HG03139 (cell line): Measurements from ENCODE around the gene KRT1.

Experiments used
- ATAC-seq: cut with Tn5 transposase; IDR thresholded peaks from one replicate; pipeline ENCODE4 v1.9.1; 2021; ENCODE audit not compliant: unreplicated experiment

Gene KRT1

DNA sequence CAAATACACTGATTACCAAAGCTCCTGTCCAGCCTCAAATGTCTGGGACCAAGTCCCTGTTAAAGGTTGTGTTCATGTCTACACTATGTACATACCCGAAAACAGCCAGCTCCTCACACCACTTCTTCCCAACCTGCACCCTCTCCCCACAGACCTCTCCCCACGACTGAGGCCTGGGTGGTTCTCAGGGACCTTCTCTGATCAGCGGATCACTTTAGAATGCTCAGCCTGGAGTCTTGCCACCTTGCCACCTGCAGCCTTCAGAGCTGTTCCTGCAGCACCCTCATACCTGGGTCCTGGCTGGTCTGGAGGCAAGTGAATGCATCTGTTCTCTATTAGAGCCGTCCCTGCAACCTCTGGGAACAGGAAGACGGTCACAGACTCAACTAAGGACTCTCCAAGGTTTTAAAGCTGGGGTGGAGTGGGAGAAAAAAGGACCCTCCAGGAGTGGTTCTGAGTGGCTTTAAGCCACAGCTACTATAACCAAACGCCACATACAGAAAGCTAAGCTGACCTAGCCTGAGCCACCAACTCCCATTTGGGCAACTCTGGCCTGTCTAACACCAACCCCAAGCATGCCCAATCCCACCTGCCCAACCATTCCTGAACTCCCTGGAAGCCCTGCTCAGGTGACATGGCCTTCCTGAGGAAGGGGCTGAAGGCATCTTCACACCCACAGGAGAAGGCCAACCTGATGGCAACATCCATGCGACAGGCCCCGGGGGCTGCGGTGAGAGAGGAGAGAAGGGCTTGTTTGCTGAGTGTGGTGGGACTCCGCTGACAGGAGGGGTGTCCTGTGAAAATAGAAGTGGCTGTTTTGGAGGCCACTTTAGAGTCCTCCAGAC is 36.8 kb downstream of the KRT1 start:
- no peak for ATAC-seq

DNA sequence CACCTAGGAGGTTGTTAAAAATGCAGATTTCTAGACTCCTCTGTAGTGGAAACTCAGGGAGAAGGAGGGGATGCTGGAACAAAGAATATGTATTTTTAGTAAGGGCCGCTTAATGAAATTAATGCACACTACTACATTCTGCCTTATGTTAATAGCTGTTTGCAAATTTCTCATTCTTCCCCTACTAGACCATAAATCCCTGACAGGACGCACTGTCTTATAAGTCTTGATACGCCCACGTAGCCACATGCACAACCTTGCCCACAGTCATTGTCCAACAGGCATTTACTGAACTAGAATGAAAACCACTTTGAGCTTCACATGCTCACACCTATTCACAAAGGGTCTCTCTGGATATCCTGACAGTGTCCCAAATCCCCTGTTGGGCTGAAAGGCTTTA is 38.7 kb downstream of the KRT1 start:
- no peak for ATAC-seq

DNA sequence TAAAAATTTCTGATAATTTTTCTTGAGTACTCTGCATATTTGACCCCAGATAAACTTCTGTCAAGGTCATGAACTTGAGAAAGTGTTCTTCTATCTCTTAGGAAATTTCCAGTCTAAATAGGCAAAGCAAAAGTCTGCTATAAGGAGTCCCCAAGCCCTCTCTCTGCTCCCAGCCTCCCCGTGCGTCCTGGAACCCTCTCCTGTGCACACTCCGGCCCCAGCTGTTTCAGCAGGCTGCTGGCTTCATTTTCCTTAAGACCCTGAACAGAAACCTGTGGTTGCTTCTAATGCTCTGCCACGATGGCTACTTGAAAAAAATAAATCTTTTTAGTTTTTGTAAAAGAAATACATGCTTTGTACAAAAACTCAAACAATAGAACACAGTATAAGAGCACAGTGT is 42.9 kb downstream of the KRT1 start:
- no peak for ATAC-seq

DNA sequence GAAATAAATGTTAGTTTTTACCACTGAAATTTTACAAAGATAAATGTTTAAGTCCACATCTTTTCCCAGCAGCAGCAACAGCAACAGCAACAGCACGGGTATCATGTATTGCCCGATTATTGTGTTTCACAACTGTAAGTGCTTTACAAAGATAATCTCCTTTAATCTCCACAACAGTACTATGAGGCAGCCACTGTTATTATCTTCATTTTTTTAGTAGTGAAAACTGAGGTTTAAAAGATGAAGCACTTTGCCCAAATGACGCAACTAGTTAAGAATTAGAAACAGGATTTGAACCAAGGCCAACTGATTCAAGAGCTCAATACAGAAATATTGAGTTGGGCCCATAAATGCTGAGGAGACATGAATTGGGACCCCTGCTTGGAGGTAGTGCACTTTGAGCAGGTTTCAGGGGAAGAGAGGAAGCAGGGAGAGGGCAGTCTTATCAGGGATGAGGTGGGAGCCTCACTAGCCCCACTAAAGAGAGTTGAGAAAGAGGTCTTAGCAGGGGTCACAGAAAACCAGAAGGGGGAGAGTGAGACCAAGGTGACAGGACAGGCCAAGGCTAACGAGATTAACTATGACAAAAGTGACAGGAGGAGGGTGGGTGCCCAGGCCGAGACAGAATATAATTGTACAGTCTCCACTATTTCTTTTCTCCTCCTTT is 43.5 kb downstream of the KRT1 start:
- ATAC-seq = no peak

DNA sequence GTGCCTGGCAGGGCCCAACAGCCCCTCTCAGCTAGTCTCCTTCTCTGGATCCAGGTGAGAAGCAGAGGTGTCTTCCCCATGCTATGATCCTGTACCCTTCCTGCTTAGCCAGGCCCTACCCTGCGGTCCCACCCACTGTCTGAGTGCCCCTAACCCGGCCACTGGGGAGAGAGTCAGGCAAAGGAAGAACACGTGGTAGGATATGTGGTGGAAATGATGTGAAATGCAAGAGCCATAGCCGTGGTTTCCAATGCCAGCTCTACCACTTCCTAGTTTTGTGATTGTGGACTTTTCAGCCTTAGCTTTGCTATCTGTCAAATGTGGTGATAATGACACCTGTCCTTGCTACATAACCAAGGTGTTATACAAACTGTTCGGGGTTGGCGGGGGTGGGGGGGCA is 44.0 kb downstream of the KRT1 start:
- no peak for ATAC-seq

DNA sequence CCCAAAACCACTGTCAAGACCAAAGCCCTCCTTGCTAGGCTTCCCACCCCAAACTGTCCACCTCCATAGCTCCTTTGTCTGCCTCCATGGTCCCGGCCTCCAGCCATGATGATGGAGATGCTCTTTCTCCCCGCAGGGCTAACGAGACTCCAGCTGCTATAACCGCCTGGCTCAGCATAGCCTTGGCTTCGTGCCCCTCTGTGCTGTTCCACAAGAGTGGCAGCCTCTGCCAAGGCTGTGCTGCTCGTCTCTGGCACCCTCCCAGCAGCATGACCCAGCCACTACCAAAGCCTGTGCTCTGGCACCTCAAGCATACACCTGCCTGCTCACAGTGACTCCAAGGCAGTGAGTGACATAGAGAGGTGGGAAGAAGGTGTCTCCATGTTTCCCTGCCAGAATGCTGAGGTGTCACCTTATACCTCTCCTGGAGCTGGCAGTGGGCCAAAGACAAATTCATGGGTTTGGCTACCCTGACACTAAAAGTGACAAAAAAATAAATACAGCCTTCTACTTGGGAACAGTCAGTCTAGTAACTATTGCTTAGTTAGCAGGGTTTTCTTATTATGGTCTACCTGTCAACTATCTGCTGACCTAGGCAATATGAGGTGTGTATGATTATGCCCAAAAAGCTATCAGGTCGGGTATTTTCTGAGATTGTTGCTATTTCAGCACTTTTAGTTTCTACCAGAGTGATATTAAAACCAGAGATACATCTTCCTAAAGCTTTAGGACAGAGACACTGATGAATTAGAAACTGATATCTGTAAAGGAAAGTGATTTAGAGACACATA is 45.7 kb downstream of the KRT1 start:
- ATAC-seq = no peak

DNA sequence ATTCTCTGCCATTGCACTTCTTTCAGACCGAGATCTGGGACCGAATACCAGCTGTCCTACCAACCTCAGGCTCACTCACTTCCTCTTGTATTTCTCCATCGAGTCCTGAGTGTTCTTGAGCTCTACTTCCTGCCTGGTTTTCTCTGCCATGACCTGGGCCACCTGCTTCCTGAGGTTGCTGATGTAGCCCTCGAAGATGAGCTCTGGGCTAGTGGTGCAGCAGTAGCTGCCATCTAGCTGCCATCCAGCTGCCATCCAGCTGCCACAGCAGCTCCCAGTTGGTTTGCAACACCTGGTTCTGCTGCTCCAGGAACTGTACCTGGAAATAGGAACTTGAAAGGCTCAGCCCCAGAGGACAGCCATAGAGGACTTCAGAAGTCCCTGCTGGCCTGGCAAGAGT is 46.8 kb downstream of the KRT1 start:
- ATAC-seq = no peak

DNA sequence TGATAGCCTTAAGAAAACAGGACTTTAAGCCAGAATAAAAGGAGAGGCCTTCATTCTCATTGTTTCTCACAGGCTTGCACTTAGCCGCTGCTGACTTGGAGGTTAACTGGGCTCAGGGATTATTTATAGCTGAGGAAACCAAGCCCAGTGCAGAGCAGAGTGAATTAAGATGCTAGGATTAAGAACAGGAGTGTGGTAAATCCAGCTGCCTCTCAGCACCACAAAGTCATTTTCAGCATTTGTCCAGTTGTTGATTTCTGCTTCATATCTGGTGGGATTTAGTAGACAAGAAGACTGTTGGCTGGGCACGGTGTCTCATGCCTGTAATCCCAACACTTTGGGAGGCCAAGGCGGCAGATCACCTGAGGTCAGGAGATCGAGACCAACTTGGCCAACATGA is 47.6 kb downstream of the KRT1 start:
- ATAC-seq = no peak

DNA sequence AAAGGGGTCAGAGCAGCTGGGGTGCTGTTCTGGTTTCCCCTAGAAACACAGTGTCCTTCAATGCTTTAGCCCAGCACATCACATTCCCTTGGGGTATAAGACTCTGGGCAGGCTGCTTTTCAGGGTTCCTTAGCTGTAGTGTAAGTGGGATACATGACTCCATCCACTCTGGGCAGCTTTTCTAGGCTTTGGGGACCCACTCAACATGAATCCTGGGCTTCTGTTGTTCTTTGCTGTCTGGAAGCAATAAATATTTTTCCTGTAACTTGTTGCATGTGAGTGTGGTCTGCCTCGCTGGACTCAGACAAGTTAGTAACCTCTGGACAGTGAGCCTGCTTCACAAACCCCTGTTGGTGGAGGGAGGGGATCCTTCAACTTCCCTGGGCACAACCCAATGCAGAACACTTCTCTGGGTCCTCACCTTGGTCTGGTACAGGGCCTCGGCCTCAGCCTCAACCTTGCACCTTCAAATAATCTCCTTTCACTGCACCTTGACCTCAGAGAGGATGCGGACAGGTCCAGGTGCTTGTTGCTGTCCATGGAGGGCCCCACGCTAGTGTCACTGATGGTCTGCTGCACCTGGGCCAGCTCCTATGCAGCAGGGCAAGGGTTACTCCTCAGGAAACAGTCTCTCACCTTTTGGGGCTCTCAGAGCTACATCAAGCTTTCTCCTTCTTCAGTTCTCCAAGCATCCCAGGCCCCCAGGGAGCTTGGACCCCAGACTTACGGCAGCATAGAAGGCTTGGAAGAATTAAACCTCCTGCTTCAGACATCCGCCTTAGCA is 48.3 kb downstream of the KRT1 start:
- ATAC-seq = no peak

DNA sequence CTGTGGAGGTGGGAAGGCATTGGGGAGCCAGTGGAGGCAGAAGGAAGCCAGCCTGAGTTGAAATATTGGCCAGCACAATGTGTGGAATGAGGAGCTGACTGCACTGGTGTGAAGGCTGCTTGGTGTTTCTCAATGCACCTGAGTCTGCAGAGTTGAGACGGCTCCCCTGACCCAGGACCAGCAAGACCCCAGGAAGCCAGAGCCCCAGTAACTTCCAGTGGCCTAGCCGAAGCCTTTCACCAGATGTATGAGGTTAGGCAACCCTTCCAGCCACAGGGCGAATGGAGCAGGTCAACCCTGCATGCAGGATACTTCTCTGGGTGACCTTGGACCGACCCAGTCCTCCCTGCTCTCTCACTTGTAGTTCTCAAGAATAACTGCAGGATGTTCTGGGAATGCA is 48.9 kb downstream of the KRT1 start:
- ATAC-seq = no peak

DNA sequence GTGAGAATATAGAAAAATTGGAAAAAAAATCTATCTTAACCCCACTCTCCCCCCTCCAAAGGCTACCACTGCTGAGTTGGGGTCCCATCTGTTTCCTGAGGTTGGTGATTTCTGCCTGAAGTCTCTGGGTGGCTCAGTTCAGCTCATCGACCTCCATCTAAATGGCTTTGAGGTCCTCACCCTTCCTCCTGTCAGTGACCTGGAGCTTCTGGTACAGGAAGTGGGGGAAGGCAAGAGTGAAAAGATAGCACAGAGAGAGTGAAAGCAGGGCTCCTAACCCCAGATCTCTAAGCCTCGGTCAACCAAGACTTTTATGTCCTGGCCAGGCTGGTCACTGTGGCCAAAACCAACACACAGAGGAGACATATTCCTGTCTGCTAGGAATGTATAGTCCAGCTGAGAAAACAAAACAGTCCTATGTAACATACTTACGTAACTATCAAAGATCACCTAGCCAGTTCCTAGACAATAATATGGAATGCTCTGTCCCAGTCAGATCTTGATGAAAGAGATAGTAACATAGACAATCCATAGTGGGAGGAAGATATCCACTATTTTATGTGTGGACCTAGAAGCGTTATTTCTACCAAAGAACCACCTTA is 49.5 kb downstream of the KRT1 start:
- ATAC-seq = no peak

DNA sequence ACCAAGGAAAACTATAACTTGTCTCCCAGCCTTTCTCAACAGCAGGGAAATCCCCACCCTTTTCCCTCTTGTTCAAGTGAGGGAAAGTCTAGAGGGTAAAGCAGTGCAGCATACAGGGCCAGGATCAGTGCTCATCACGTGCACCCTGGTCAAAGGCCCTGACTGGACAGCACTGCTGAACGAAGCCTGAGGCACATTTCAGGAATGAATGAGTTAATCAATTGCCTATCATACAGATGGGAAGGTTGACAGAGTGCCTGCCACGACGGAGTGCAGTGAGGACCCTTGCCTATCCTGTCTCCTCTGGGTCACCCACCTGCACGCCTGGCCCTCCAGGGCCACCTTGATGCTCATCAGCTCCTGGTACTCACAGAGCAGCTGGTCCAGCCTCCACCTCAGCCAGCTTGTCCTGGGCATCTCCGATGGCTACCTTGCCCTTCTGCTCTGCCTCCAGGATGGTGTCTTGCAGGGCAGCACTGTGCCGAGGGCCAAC is 50.2 kb downstream of the KRT1 start:
- ATAC-seq = no peak

DNA sequence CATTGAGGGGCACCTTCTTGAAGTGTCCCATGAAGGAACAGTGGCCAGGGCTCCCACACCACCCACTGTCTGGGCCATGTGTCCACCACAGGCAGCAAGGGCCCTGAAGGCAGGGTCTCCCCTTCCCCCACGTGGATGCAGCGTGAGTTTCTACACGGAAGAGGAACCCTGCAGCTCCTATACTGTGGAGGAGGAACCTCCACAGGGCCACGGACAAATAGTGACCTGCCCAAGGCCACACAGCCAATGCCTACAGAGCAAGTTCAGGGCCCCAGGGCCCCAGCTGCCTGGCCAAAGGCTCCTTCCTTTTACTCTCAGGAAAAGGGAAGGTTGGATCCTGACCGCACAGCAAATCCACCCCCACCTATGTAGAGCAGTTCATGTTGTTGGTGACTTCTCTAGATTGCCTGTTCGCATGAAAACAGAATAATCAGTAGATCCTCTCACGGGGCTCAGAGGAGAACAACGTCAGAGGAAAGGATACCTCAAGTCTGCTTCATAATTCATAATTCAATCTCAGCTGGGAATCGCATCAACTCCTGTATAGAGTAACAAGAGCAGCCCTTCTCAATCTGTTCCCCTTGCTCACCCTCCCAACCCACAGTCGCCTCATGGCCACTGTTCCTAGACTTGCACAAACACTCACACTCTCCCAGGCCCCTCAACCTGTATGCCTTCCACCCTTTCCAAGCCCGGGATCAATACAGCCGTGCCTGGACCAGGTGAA is 50.8 kb downstream of the KRT1 start:
- no peak for ATAC-seq

DNA sequence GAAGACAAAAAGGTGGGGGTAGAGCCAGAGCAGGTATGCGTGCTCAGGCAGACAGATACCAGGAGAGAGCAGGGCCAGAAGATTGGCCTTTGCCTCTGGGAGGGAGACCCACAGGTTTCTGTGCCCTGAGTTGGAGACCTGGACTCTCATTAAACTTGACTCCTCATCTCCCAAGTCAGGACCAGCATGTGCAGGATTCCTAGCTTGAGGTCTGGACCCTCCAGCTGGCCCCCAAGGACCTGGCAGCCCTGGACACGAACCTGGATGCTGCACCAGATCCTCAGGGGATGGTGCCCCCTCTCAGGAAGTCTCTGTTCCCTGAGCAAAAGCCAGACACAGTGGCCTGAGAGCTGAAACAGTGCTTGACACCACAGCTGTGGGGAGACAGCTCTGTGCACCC is 51.4 kb downstream of the KRT1 start:
- ATAC-seq = no peak

DNA sequence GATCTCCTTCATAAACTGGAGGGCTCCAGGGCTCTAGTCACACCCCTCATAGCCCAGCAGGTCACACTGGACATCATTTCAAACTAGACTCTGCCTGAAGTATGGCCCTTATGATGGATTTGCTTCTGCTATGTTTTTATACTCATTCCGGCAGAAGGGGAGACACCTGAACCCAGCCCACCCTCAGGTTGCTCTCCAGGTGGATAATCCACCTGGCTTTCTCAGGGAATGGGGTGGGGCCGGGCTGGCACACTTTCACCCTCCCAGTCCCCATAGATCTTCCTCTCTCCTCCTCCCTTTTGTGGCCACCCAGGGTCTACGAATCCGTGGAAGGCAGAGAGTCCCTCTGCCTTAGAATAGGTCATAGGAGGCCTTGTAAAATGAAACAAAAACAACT is 52.1 kb downstream of the KRT1 start:
- no peak for ATAC-seq

DNA sequence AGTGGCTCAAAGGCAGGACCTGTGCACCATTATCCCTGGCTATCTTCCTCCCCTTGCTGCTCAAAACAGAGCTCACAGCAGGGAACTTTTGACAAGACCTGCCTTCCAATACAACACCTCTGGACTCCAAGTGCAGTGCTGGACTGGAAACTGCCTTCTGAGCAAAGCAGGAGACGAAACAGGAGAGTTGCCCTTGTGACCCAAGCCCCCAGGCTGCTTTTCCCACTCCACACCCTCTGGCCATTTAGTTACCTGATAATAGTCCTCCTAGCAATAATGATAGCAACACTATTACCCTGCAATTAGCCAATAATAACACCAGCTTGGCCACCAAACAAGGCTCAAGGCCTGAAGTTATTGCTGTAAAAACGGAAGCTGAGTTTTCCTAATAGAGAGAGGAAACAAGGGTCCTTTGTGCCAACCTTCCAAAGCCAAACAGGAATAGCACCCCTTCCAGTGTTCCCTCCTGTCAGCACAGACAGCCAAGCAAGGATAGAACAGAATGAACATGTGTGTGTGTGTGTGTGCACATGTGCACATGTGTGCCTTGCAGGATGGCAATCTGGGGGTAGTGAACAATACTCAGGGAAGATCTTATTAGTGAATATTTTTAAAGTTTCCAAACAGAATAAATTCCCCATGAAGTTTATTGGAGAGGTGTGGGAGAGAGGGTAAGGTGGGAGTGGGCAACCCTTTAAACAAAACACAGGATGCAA is 52.7 kb downstream of the KRT1 start:
- no peak for ATAC-seq
